ENCODE data around the gene DIPK1A. TPM values are rescaled to one million over a fixed set of nuclear protein-coding genes. Genes with fewer than 3 reads are reported as not detected.
"Not testable (repeated sequence)": the region's sequence is repeated elsewhere in the genome, so short reads cannot be mapped to it uniquely, and the experiment has no call there.

The DIPK1A gene
- total RNA-seq, 1 donor from 2014 or later = 9.7 TPM

- DNase-seq (ENCODE audit: low read depth) = no peak
- no peak for FAIRE-seq
- Histone ChIP-seq H3K27me3 (ENCODE audit: control insufficient read depth, insufficient read depth, low read length) (no peaks in the 10 kb centered on the region), H3K4me3 (ENCODE audit: low read depth, low read length) (no peak overlapping the region), H3K36me3 (ENCODE audit: control insufficient read depth, insufficient read depth, low read length) (no peaks in the 10 kb centered on the region)
- no peak for TF ChIP-seq CTCF (IDR thresholded peaks at IDR 0.05; ENCODE audit: insufficient read depth, low read length, severe bottlenecking)
These were observed 60.1 kb downstream of the DIPK1A start for GRCh38 chr1:92901126-92901525.

- no peaks in the 10 kb centered on the region for H3K36me3 ChIP-seq (ENCODE audit: control insufficient read depth, insufficient read depth, low read length)
- H3K27me3 ChIP-seq (ENCODE audit: control insufficient read depth, insufficient read depth, low read length) = no peaks in the 10 kb centered on the region
- DNase-seq (ENCODE audit: low read depth) (no peak), FAIRE-seq (no peak)
- H3K4me3 ChIP-seq (ENCODE audit: low read depth, low read length) = no peak overlapping the region
- no peak for TF ChIP-seq CTCF (IDR thresholded peaks at IDR 0.05; ENCODE audit: insufficient read depth, low read length, severe bottlenecking)
These were observed 60.7 kb downstream of the DIPK1A start for GRCh38 chr1:92900539-92900938.

DNA sequence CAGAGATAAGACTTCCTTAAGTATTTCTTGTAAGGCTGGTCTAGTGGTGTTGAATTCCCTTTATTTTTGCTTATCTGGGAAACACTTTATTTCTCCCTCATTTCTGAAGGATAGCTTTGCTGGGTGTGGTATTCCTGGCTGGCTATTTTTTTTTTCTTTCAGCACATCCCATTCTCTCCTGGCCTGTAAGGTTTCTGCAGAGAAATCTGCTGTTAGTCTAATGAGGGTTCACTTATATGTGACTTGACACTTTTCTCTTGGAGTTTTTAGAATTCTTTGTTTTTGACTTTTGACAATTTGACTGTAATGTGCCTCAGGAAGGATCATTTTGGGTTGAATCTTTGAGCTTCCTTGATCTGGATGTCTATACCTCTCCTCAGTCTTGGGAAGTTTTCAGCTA is 61.5 kb downstream of the DIPK1A start:
- Histone ChIP-seq H3K4me3 (ENCODE audit: low read depth, low read length) (no peak overlapping the region), H3K27me3 (ENCODE audit: control insufficient read depth, insufficient read depth, low read length) (no peaks in the 10 kb centered on the region), H3K36me3 (ENCODE audit: control insufficient read depth, insufficient read depth, low read length) (no peaks in the 10 kb centered on the region)
- TF ChIP-seq CTCF (IDR thresholded peaks at IDR 0.05; ENCODE audit: insufficient read depth, low read length, severe bottlenecking) = no peak
- no peak for FAIRE-seq
- no peak for DNase-seq (ENCODE audit: low read depth)

DNA sequence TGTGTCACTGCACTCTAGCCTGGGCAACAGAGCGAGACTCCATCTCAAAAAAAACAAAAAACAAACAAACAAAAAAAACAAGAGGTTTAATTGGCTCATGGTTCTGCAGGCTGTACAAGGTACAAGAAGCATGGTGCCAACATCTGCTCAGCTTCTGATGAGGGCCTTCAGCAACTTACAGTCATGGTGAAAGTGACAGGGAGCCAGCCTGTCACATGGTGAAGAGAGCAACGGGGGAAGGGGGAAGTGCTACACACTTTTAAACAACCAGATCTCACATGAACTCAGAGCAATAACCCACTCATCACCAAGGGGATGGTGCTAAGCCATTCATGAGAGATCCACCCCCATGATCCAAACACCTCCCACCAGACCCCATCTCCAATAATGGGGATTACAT is 63.2 kb downstream of the DIPK1A start:
- not testable (repeated sequence) for DNase-seq (ENCODE audit: low read depth); H3K36me3 ChIP-seq (ENCODE audit: control insufficient read depth, insufficient read depth, low read length); H3K27me3 ChIP-seq (ENCODE audit: control insufficient read depth, insufficient read depth, low read length); FAIRE-seq; H3K4me3 ChIP-seq (ENCODE audit: low read depth, low read length)

DNA sequence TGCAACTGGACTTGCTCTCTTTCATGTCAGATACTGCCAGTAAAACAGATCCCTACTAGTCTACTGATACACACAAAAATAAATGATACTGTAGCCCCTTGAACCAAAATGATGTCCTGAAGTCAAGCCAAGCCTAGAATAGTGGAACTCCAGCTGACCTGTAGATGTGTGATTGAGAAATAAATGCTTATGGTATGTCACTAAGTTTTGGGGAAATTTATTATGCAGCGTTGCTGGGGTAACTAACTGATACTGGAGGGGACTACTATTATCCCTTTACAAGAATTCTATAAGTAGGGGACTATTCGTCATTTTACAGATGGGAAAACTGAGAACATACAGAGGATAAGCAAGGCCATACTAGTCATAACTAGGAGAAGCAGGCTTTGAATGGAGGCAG is 73.8 kb downstream of the DIPK1A start:
- Histone ChIP-seq H3K36me3 (ENCODE audit: control insufficient read depth, insufficient read depth, low read length) (no peaks in the 10 kb centered on the region), H3K4me3 (ENCODE audit: low read depth, low read length) (no peak overlapping the region), H3K27me3 (ENCODE audit: control insufficient read depth, insufficient read depth, low read length) (no peaks in the 10 kb centered on the region)
- TF ChIP-seq CTCF (IDR thresholded peaks at IDR 0.05; ENCODE audit: insufficient read depth, low read length, severe bottlenecking) = no peak
- DNase-seq (ENCODE audit: low read depth) (no peak), FAIRE-seq (no peak)

DNA sequence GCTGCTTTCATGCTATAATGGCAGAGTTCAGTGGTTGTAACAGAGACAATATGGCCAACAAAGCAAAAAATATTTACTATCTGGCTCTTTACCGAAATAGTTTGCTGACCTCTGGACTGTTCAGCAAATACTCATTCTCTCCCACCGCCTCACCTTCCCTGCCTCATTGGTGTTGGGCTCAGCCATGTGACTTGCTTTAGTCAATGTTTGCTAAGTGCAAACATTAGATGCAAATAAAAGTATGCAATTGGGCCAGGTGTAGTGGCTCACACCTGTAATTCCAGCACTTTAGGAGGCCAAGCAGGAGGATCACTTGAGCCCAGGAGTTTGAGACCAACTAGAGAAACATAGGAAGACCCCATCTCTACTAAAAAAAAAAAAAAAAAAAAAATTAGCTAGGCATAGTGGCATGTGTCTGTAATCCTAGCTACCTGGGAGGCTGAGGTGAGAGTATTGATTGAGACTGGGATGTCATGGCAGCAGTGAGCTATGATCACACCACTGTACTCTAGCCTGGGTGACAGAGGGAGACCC is 74.3 kb downstream of the DIPK1A start:
- Histone ChIP-seq H3K27me3 (ENCODE audit: control insufficient read depth, insufficient read depth, low read length) (no peaks in the 10 kb centered on the region), H3K4me3 (ENCODE audit: low read depth, low read length) (no peak overlapping the region), H3K36me3 (ENCODE audit: control insufficient read depth, insufficient read depth, low read length) (no peaks in the 10 kb centered on the region)
- peak; percentile 10 for DNase-seq (ENCODE audit: low read depth)
- no peak for TF ChIP-seq CTCF (IDR thresholded peaks at IDR 0.05; ENCODE audit: insufficient read depth, low read length, severe bottlenecking)
- FAIRE-seq = no peak
